SH-SY5Y (cell line): ENCODE data around the gene CCDC85C.

ENCODE experiments used
- GATA2 ChIP-seq: IDR thresholded peaks from 2 replicates; pipeline ENCODE4 v1.6.1; 2011; ENCODE audit warnings: mild to moderate bottlenecking, low read depth, low read length
- GATA3 ChIP-seq: IDR thresholded peaks from 2 replicates; pipeline ENCODE4 v1.6.1; 2011; ENCODE audit warnings: low read depth, mild to moderate bottlenecking, low read length, moderate library complexity

Gene CCDC85C

DNA sequence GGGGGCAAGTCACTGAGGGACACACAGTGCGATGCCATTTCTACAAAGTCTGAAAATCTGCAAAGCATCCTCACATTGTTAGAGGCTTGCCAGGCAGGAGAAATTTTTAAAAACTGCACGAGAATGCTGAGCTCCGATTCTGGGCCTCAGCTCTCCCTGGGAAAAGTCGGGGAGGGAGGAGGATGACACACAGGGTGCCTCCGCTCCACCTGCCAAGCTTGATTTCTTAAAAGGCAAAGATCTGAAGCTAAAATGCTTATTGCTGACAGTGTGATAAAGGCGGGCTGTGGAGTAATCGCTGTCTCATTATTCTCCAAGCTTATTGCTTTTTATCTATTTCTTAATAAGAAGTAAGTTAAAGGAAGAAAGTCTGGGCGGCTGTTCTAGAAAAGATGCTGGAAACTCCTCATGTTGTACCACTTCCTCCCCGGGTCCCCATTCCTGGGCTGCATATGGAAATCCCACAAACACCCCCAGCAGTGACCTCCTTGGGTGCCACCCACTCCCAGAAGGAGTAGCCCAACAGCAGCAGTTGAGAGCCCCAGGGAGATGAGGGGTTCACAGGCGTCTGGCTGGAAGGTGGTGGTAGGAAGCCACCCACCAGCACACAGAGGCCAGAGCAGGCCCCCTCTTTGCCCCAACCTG lies 55.0 kb downstream of the CCDC85C start:
- TF ChIP-seq GATA3: no peak
- no peak for TF ChIP-seq GATA2

DNA sequence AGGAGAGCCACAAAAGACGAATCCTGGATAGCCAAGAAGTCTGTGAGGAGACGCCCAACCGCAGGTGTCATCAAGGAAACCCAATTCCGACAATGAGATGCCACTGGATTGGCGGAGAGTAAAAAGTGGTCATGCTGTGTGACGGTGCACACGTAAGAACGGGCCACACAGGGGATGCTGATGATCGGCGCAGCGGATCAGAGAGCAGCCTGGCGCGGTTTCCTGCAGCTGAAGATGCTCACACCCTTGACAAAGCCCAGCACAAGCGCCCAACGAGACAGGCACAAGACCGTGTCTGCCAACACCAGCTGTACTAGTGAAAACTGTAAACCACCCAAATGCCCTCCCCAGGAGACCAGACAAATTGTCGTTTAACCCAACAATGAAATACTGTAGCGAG lies 55.8 kb downstream of the CCDC85C start:
- TF ChIP-seq GATA2 (no peak), GATA3 (no peak)

DNA sequence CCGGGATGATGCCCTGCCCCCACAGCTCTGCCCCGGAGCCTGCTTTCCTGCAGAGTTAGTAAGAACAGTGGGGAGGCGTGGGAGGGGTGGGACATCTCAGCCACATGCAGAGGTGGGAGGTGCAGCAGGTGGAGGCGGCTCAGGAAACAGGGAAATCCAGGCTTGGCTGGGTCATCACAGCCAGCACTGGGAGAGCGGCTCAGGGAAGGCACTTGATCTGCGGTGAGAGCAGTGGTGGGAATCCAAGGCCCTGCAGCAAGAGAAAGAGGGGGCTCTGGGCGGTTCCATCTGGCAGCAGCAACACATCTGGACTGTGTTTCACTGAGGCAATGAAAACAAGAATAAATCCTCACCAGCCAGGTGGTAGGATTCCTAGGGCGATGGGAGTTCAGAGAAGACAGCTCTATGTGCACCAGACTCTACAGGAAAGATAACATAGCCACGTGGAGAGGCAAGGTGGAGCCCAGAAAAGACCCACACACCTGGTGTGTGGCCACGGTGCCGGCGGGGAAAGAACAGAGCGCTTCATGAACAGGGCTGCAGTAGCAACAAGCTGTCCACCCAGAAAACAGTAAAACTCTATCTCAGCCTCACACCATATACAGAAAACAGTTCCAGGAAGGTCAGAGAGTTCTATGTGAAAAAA lies 57.6 kb downstream of the CCDC85C start:
- TF ChIP-seq GATA2: 0 out of 2 replicates have a peak, but pooled peaks have one; percentile 14
- TF ChIP-seq GATA3: no peak

DNA sequence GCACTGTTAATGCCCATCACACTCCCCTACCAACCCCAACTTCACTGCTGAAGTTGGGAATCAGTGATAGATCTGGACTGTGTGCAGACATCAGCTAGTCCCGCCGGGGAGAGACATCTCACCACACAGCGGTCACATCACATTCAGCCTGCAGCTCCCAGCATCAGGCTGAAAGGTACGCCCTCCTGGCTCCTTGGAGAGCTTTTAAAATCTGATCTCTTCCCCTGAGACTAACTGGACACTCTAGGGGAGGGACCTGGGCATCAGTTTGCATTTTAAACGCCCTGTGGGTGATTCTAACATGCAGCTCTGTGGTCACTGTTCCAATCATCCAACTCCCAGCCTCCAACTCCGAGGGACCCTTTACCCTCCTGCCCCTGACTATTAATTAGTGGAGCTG lies 58.4 kb downstream of the CCDC85C start:
- TF ChIP-seq GATA2 (no peak), GATA3 (no peak)

DNA sequence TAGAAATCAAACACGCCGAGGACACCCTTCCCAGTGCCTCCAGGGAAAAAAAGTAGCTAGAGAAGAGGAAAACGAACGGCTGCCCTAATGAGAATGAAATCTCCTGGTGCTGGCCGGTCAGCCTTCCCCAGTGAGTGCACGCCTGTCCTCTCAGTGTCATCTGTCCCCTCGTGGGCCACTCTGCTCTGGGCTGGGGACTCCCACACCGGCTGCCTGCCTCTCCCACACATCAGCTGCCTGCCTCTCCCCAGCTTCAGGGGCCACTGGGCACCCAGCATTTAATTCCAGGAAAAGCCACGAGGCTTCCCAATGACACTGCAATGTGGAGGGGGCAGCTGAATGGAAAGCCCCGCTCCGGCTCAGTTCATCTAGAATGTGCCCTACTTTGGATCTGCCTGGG lies 59.0 kb downstream of the CCDC85C start:
- TF ChIP-seq GATA2 (no peak), GATA3 (no peak)

DNA sequence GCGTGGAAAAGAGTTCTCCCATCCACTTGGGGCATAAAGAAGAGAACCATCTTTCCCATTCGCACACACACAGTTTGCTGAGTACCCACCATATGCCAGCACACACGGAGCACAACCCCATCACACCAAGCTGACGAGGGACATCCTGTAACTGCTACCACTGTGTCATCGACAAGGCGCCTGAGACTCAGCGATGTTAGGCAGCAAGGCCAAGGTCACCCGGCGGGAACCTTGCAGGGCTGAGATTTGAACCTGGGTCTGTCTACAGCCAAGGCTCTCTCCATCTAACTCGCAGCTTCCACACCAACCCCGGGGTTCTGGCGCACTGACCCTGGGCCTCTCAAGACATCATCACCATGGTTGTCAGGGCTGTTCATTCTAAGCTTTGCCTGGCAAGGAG lies 60.0 kb downstream of the CCDC85C start:
- TF ChIP-seq GATA2 (no peak), GATA3 (no peak)

DNA sequence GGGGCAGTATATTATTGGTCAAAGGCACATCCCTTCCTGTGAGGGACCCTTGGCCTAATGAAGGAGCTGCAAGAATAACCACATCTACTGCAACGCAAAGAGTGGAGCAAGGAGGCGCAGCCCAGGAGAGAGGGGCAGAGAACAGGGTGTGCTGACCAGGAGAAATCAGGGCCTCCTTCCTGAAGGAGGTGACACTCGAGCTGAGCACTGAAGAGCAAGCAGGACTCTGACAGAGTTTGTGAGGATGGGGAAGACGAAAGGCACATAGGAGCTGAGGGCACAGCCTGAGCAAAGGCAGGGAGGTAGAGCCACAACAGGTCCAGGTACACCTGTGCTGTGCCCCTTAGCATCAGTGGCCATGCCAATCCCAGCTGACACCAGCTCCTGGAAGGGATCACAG lies 60.6 kb downstream of the CCDC85C start:
- TF ChIP-seq GATA2 (no peak), GATA3 (no peak)

DNA sequence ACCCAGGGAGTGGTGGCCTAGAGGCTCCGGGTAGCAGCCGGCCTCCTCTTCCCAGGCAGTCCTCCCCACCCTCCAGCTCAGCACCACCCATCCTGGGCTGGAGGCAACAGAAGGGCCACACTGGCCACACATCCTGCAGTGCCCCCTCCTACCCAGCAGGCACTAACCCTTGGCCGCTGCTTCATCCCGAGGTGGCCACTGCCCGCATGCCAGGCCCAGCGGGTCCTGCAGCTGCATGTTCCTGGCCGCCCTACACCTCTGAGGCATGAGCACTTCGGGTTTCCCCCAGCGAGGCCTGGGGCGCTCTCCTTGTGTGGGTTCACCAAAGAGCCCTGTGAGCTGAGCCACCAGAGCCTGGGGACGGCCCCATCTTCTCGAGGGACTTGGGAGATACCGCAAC lies 61.4 kb downstream of the CCDC85C start:
- no peak for TF ChIP-seq GATA3
- no peak for TF ChIP-seq GATA2

DNA sequence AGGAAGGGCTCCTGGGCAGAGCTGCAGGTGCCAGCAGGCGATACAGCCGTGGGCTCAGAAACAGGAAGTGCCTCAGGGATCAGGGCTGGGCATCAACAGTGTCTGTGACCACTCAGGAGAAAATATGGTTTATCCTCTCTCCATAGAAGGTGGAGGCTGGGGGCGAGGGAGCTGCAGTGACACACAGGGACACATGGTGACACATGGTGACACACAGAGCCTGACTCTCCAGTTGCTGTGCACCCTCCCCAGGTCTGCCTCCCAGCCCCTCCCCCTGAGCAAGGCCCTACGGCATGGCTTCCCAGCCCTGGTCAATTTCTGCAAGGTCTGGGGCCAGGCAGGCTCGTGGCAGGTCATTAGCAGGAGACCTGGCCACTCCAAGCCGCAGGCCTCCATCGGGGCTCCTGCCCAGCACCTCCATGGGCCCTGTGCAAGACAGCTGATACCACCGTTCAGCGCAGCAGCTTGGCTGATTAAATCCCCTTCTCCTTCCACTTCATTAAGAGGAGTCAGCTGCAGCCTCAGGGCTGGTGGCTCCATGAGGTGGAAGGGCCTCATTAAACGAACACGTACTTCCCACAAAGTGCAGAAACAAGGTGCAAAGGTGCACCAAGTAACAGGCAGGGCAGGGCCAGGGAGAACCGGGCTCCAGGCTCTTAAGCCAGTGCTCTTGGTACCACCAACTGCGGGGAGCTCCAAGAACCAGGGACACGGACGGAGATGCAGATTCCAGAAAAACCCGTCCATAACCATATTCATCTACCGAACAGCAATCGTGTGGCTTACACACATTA lies 62.1 kb downstream of the CCDC85C start:
- TF ChIP-seq GATA2 (no peak), GATA3 (no peak)

DNA sequence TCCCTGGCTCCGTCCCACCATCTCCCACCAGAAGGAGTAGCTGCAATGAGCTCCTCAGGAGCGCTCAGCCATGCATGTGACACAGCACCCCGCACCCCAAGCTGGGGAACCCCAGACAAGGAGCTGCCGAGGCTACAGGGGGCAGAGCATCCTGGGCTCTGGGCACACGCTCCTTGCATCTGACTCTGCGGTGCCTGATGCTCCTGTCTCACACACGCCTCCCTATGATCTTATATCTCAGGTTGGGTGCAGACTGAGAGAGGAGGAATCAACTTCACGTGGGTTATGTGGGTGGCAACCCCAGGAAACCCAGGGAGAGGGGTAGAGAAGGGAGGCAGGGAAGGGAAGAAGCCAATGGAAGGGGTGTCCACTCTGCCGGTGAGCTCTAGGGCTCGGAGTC lies 62.8 kb downstream of the CCDC85C start:
- no peak for TF ChIP-seq GATA2

DNA sequence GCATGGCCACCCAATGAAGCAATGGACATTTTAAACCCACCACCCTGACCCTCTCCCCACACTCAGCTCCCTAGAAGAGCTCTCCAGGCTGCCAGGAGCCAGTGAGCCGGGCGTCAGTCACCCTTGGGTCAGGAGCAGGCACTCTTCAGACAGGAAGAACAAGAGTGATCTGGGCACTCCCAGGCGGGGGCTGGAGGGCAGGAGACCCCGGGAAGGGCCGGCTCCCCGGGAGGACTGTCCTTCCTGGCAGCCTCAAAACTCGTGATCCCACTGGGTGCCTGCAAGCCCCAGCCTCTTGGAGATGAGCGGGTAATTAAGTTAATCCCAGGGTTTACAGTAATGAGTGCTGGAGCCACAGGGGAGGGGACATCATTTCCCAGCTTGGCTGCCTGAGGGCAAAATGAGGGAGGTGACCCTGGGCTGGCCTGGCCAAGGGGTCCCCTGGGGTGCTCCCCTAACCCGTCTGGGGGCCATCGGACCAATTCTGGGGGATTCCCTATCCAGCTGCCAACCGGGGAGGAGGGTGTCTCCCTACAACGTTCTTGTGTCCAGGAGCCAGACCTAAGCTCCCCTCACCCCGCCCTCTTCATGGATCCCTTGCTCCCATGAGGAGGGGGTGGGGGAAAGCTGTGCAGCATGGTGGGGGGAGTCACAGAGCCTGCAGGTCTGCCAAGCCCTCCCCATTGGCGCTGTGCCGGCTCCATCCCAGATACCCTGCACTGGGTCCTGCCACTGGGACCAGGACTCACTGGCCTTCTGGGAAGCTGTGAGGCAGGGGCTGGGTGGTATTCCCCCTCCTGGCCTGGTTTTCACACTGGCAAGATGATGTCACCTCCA lies 63.6 kb downstream of the CCDC85C start:
- TF ChIP-seq GATA3: no peak
- TF ChIP-seq GATA2: no peak

DNA sequence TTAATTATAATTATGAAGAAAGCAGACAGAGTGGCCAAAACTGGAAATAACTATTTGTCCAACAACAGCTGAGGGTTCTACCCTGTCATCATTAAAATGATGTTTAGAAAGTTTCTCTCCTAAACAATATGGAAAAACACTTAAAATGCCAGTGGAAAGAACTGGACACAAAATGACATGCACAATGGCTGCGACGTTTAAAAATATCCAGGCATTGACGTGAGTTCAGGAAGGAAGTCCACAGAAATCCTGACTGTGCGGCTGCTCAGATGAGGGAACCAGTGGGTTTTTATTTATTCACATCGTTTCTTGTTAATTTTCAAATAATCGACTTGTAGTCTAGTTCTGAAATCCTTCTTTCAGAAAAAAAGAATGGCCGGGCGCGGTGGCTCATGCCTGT lies 64.5 kb downstream of the CCDC85C start:
- no peak for TF ChIP-seq GATA3
- TF ChIP-seq GATA2: no peak

DNA sequence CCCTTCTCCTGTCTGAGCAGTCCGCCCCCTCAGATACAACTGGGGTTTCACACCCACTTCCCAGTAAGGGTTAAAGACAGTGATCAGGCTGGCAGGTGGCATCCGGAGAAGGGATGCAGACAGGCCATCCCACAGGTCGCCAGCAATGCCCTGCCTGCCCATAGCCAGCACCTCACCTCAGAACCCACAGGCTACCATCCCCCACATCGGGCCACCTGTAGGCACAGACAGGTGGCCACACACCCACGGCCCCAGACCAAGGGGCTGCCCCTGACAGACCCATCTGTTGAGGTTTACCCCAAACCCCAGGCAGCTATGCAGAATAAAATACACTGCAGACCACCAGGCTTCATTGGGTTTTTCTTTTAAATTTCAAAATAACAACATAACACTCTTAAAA lies 65.3 kb downstream of the CCDC85C start:
- TF ChIP-seq GATA3 (no peak), GATA2 (no peak)

DNA sequence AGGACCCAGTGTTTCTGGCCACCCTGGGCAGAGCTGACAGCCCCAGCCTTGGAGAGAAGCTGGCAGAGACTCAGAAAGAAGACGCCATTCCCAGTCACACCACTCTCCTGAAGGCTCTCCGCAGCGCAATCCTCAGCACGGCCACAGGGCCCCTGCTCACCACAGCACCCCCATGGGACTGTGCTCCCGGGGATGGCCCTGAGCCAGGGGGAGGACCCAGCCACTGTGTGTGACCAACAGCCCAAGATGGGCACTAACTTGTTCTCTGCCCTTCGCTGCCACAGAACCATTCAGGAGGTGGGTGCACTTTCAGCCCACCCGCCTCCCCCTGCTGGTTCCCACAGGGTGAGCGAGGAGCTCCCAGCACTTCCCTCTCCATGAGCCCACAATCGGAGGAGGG lies 65.7 kb downstream of the CCDC85C start:
- TF ChIP-seq GATA3 (no peak), GATA2 (no peak)
